Inflammatory macrophage treated with lipopolysaccharide for 4 hours (primary cell): ENCODE data around the gene SLC2A8.

ENCODE experiments used
- DNase-seq: peaks from one replicate; pipeline ENCODE4 v3.0.0-alpha.2; 2020

SLC2A8 gene

DNA sequence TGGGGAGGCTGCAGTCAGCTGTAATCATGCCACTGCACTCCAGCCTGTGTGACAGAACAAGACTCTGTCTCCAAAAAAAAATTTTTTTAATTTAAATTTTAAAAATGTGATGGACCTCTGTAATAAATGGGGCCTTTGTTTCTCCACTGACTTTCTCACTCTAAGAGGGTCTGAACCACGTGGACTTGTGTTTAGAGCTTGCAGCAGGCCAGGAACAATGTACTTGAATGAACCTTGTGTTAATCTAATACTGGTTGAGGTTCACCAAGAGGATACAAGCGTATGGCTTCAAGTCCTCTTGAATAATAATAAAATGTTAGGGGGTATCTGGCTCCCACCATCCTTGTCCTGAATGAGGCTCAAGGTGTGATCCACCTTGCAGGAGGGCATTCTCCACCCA, 14.4 kb upstream of the SLC2A8 start:
- DNase-seq, result no peak

DNA sequence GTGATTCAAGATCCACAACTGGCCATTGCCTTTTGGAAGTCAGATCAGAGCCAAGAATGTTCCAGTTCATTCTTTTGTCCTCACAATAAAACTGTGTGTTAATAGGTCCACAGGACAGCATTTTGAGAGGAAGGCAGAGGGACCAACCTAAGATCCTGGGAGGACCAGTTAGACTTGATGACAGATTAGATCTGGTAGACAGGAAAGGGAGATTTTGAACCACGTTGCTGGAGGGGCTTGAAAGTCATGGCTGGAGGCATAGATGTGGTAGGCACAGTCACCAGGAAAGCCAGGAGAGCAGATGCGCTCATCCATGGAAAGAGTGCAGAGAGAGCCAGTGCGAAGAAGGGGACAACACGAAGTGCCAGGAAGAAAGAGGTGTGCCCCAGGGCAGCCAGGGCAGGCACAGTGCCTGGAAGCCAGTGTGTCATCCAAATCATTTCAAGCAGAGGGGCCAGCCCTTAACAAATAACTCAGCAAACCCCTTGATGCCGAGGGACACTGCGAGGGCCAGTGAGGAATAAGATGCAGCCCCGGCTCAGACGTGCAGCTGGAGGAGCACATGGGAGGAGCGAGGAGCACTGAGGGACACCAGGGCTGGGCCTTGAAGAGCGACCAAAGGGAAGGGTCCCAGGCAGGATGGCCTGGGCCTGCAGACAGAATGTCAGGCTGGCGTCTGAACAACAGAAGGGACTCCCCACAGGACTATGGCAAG, 12.8 kb upstream of the SLC2A8 start:
- no peak for DNase-seq

DNA sequence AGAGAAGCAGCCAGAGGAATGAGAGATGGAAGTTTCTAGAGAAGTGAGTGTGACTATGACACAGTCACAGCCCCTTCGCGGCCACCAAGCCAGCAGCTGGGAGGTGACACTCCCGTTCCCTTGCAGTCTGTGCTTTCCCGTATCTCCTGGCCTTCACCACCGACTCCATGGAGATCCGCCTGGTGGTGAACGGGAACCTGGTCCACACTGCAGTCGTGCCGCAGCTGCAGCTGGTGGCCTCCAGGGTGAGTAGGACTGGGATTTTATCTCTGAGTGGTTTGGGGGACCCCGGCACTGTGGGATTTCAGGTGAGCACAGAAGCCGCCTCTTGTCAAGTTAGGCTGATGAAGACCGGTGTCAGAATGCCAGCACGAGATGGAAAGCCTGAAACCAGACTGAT, 12.1 kb upstream of the SLC2A8 start:
- DNase-seq, result no peak

DNA sequence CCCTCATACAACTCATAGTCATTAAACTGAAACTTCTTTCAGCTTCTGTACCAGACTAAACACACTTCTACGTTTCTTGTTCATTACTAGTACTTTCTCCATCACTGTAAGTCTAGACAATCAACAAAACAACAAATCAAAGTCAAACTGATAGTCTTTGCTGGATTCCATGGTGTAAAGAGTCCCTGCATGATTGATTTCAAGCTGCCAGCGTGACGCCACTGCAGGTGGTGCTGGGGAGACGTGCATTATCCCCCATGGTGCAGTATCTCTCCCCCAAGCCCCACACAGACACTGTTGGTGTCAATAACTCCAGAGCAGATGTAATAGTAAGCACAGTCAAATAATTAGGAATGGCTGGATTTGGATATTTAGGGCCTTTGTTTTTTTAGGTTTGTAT, 10.7 kb upstream of the SLC2A8 start:
- DNase-seq, result no peak

DNA sequence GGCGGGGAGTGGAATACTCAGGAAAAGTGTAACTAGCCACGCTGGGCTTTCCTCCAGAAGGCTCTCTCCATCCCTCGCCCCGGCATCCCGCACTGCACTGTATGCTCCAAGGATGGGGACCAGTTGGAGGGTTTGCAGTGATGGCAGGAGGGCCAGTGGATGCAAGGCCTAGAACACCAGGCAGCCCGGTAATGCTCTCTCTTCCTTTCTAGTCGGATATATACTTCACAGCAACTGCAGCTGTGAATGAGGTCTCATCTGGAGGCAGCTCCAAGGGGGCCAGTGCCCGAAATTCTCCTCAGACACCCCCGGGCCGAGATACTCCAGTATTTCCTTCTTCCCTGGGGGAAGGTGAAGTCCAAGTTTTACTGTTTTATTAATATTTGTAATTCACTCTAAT, 10.0 kb upstream of the SLC2A8 start:
- DNase-seq, result no peak

DNA sequence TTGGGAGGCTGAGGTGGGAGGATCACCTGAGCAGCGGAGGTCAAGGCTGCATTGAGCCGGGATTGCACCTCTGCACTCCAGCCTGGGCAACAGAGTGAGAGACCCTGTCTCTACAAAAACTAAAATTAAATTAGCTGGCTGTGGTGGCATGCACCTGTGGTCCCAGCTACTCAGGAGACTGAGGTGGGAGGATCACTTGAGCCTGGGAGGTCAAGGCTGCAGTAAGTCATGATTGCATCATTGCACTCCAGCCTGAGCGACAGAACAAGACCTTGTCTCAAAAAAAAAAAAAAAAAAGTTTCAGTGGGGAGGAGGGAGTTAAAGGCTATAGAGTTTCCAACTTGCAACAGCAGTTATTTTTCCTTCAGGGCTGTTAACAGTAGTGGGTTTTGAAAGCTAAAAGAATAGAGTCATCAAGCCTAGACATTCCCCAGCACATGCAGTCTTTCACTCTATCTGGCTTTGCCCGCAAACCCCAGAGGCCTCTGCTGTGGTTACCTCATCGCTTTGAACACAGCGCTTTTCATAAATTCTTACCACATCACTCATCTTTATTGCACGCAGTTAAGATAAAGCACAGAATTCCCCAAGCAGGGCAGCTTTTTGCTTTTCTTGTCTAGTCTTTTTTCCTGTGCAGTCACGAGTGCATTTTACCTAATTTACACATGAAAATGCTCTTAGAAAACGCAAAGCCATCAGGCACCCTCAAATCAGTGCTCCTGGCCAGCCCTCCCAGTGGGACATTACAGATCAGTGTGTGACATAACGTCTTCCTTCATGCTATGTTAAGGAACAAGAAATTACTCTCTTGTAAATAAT, 8.7 kb upstream of the SLC2A8 start:
- DNase-seq, result peak; percentile 78

DNA sequence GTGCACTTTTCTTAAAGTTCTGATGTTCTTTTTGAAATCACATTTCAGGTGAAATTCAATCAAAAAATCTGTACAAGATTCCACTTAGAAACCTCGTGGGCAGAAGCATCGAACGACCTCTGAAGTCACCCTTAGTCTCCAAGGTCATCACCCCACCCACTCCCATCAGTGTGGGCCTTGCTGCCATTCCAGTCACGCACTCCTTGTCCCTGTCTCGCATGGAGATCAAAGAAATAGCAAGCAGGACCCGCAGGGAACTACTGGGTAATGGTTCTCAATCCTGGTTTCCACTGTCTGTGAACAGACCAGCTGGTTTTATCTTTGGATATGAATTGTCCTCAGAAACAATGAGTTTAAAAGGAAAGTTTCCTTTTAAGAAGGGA, 8.1 kb upstream of the SLC2A8 start:
- DNase-seq, result no peak

DNA sequence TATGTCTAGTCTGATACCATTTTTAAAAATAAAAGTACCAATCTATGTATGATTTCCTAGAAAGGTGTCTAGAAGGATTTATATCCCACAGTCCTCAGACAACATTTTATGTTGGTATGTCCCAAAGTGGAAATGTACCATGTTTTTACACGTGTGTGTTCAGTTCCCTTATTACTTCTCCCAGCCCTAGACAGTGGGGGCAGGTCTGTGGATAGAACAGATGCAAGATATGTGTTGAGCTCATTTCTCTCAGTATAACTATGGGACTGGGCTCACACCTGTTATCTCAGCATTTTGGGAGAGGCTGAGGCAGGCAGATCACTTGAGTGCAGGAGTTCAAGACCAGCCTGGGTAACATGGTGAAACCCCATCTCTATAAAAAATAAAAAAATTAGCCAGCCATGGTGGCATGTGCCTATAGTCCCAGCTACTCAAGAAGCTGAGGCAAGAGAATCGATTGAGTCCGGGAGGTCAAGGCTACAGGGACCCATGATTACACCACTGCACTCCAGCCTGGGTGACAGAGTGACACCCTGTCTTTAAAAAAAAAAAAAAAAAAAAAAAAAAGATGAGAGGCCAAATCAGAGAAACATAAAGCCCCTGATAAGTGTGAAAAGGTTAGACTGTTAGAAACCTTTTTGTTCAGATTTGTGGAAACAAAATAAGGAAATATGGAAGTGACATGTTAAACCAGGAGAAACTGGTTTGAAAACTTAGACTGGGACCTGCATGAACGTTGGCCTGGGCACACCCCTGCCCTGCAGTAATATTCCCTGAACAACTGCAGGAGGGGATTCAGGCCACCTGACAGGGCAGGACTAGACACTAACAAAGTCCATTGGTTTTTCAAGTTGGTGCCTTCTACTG, 7.4 kb upstream of the SLC2A8 start:
- no peak for DNase-seq

DNA sequence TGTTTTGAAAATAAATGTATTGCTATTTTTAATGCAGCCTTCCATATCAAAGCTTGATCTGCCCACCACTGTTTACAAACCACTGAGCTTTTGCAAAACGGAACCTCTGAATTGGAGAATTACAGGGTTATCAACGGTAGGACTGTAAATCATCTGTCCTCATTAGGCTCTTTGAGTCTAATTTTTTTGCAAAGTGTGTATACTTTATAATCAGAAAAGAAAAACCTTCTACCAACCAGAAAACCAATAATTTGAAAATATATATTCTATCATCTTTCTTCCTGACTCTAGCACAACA, 6.8 kb upstream of the SLC2A8 start:
- no peak for DNase-seq

DNA sequence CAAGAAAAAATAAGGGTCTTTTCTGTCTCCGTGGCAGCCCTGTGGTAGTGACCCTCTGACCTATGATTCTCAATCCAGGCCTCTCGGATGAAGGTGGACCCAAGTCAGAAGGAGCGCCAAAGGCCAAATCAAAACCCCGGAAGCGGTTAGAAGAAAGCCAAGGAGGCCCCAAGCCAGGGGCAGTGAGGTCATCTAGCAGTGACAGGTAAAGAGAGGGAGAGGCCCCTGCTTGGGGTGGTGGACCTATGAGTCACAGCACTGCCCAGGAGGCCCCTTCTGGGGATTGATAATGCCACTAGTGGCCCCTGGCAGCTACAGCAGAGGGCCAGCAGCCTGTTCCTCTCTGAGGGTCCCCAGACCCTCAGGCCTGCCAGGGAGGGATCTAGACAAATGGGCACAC, 6.4 kb upstream of the SLC2A8 start:
- DNase-seq, result no peak

DNA sequence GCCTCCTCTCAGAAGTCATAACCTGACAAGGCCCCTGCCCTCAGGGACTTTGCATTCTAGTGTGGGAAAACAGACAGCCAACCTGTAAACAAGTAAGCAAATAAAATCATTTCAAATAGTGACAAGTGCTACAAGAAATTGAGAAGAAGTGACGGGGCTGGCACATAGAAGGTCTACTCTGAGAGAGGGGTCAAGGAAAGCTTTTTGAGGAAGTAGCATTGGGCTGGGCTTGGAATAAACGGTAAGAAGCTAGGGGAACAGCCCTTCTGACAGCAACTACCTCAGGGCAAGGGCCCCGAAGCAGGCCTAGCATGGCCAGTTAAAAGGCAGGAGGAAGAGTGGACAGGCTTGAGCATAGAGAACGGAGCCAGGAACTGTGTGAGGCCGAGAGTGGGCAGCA, 4.8 kb upstream of the SLC2A8 start:
- no peak for DNase-seq

DNA sequence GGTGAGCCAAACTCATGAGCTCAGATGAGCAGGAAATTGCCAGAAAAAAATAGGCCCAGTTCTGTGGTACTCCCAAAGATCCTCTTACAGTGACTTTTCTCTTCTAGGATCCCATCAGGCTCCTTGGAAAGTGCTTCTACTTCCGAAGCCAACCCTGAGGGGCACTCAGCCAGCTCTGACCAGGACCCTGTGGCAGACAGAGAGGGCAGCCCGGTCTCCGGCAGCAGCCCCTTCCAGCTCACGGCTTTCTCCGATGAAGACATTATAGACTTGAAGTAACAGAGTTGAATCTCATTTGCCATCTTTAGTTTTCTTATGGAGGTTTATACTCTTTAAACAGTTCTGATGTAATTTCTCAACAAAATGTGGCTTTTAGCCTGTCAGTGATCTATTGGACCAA, 4.0 kb upstream of the SLC2A8 start:
- DNase-seq, result no peak

DNA sequence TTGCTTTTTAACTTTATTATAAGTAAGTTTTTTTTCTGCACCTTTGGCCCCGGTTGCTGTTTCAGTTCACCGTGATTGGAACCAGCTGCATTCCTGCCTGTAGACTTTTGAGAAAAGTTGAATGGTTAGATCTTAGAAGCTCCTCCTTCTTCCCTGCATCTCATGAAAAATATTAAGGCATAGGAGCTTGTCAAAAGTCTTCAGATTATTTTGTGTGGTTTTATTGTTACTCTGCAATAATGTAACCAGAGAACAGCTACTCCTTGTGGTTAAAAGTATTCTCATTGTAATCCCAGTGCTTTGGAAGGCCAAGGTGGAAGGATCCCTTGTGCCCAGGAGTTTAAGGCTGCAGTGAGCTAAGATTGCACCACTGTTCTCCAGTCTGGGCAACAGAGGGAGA, 3.3 kb upstream of the SLC2A8 start:
- no peak for DNase-seq

DNA sequence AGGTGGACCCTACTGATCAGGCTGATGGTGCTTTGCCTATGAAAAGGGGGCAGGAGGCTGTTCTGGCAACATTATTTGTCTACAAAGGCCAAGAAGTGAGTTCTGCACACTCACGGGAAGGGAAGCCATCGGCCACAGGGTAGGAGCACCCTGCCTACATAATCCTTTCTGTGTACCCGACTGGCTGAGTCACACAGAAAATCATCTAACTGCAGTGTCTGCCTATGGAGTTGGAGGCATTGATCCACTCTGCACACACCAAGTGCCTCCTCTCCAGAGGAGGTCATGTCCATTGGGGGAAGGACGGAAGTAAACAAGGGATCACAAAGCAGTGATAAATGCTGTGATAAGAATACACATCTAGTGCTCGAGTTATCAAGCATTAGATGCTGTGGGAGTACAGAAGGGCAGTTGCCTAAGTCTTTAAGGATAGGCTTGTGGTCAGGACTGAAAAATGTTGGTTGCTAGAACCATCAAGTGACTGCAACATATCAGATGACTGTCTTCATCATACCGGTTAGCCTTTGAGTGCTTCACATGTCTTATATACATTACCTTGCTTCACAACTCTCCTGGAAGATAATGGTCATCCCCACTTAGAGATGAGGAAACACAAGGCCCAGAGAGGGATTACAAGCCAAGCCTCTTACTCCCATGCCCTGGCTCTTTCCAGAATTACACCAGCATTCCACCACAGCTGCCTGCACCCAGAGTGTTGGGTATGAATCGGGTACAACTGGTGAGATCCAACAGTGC, 1.3 kb upstream of the SLC2A8 start:
- DNase-seq, result peak; percentile 39

DNA sequence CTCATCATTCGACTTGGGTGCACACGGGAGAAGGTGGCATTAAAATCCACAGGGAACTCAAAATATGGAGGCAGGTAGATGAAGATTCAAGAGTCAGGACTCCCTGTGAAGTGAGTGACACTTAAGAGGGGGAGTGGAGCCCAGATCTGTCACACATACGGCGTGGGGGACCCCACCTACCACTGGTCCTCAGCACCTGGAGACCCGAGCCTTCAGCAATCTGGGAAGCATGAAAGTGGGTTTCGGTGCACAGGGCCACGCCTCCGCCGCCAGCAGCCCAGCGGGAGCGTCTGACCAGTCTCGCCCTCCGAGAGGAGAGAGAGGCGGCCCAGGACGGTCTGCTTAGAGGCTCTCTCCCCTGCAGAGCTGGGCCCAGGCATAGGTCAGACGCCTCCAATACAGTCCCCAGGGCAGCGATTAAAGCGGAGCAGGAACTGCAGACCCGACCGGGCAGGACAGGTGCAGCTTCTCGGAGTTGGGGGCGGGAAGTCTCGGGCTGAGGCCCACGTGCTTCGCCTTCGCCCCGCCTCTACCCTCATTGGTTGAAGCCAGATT, 639 bp upstream of the SLC2A8 start:
- DNase-seq, result no peak

DNA sequence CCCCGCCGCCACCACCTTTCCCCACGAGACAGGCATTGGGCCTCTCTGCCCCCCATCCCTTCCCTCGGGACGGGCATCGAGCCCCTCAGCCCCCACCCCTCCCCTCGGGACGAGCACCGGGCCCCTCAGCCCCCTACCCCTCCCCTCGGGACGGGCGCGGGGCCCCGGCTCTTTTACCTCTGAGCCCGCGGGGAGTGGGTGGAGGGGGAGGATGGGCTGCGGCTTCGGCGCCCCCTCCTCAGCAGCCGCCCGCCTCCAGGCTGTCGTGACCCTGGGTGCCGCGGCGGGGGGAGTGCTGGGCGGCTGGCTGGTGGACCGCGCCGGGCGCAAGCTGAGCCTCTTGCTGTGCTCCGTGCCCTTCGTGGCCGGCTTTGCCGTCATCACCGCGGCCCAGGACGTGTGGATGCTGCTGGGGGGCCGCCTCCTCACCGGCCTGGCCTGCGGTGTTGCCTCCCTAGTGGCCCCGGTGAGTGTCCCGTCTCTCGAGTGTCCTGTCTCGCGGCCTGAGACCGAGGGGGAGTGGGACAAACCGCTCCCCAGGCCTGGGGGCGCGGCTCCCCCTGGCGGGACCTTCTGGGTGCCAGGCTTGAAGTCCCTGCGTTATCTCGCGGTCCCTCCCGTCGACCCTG, 791 bp downstream of the SLC2A8 start:
- DNase-seq, result peak; percentile 12

DNA sequence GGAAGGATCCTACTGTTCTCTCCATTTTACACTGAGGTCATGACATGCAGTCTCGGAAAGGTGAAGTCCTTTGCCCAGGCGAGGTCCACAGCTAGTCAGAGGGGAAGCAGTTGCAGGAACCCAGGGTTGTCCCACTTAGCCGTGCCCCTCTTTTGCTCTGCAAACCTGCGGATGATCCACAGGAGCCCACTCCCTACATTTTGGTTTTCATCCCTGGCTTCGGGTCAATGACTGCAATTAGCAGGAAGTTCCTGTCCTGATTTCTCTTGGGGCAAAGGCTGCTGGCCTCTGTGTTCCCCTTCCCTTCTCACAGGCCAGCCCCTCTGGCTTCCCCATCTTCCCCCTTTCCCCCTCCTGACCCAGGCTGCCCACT, 1.3 kb downstream of the SLC2A8 start:
- DNase-seq, result no peak

DNA sequence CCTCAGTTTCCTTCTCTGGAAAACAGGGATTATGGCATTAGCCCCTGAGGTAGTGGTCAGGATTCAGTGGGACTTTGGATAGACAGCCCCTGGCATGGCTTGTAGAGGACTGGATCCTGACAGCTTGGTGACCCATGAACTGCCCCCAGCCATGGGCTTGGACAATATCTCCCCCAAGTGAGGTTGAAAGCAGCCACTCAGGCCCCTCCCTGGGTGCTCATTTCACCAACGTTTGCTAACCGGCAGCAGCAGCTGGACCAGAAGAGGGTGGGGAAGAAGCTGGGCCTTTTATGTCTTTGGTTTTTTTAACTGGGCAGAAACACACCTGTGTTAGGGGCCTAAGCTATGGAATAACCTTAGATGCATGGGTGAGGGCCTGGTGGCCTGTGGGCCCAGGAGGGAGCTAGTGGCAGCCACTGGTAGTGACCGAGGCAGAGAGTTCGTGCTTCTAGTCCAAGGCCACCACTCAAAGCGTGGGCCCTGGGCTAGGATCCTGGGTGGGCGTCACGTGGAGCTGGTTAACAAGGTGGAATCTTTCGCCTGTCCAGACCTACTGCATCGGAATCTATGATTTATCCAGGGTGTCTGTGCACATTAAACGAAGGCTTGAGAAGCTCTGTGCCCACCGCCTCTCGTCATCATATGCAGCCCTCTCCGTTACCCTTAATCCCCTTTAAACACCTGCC, 1.9 kb downstream of the SLC2A8 start:
- no peak for DNase-seq

DNA sequence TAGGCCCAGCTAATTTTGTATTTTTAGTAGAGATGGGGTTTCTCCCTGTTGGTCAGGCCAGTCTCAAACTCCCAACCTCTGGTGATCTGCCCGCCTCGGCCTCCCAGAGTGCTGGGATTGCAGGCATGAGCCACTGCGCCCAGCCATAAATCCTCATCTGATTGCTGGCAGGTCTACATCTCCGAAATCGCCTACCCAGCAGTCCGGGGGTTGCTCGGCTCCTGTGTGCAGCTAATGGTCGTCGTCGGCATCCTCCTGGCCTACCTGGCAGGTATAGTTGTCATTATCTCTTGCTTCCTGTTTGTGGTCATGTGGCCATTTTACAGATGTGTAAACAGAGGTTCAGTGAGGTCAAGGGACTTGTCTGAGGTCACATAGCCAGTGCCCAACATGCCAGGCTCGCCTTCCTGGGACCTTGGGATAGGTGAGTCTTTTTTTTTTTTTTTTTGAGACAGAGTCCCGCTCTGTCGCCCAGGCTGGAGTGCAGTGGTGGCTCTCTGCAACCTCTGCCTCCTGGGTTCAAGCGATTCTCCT, 2.8 kb downstream of the SLC2A8 start:
- no peak for DNase-seq

DNA sequence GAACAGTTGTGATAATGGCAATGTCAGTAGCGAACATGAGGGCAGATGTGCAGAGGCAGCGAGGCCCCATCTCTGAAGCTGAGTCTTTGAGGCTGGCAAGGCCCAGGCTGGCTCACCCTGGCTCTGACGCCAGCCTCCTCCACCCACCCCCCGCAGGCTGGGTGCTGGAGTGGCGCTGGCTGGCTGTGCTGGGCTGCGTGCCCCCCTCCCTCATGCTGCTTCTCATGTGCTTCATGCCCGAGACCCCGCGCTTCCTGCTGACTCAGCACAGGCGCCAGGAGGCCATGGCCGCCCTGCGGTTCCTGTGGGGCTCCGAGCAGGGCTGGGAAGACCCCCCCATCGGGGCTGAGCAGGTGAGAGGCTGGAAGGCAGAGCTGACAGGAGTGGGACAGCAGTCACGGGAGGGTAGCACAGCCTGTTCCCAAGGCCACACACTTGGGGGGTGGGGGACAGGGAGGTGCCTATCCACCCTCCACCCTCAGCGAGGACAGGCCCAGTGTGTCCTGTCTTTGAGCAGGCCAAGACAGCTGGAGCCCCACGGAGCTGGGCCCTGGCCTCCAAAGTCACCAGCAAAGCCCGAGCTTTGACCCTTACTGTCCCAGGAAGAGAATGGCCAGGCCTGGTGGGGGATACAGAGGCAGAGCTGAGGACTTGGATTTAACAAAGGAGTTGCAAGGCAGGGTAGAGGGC, 5.6 kb downstream of the SLC2A8 start:
- DNase-seq, result no peak
